ENCODE results near the gene CNTNAP2. TPM values are rescaled to one million over a fixed set of nuclear protein-coding genes. Genes with fewer than 3 reads are reported as not detected.

The CNTNAP2 gene
- total RNA-seq, 6 experiments from 2014 or later = 1.8 to 8.1 (median 3.9) TPM

DNA sequence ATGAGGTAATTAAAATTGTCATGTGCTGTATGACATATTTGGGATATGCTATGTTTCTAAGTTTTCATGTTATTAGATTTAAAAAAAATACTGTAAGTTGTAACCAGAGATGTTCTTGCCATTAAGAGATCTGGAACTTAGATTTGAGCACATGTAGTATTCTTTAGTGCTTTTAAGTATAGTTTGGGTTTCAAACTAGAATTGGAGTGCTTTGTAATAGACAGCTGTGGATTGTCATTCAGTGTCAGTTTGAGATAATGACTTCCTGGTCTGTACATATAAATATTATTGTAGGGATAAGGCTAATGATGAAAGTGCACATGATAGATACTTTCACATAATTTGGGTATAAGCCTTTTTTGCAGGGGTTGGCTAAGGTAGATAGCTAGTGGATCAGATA is 936.2 kb downstream of the CNTNAP2 start:
- Histone ChIP-seq H3K4me1 (no peaks in the 10 kb centered on the region), H3K27me3 (no peaks in the 10 kb centered on the region), H3K9me3 (no peaks in the 10 kb centered on the region), H3K36me3 (no peaks in the 10 kb centered on the region), H3K27ac (no peak overlapping the region), H3K4me3 (no peak overlapping the region)
- DNase-seq = no peak
- intact Hi-C loops (cut with DNase I) = no loop called here
- TF ChIP-seq, protein P1, sequence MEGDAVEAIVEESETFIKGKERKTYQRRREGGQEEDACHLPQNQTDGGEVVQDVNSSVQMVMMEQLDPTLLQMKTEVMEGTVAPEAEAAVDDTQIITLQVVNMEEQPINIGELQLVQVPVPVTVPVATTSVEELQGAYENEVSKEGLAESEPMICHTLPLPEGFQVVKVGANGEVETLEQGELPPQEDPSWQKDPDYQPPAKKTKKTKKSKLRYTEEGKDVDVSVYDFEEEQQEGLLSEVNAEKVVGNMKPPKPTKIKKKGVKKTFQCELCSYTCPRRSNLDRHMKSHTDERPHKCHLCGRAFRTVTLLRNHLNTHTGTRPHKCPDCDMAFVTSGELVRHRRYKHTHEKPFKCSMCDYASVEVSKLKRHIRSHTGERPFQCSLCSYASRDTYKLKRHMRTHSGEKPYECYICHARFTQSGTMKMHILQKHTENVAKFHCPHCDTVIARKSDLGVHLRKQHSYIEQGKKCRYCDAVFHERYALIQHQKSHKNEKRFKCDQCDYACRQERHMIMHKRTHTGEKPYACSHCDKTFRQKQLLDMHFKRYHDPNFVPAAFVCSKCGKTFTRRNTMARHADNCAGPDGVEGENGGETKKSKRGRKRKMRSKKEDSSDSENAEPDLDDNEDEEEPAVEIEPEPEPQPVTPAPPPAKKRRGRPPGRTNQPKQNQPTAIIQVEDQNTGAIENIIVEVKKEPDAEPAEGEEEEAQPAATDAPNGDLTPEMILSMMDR (IDR thresholded peaks at IDR 0.05) = no peak
- TF ChIP-seq POLR2A (IDR thresholded peaks at IDR 0.05) = no peak
- no peak for ATAC-seq

DNA sequence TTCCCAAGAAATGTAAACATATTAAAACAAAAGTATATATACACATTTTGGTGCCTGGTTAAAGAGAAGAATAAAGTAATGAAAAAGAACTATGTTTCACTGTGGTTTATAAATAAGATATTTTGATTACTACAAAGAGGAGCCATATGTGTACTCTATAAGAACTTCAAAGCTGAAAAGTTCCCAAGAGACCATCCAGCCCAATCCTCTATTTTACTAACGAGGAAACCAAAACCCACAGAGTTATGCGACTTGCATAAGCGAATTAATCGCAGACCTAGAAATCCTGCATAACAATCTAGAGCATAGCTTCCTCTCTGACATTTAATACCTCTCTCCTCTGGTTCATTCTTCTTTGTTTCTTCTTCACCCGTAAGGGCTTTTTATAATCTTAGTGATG is 937.1 kb downstream of the CNTNAP2 start:
- intact Hi-C loops (cut with DNase I) = no loop called here
- no peak for TF ChIP-seq POLR2A (IDR thresholded peaks at IDR 0.05)
- TF ChIP-seq, protein P1 (IDR thresholded peaks at IDR 0.05) = no peak
- 64% methylated on average over 5 of the region's 5 CpGs for WGBS (ENCODE audit: insufficient coverage, low coverage, low lambda C conversion rate, missing lambda C conversion rate)
- no peak overlapping the region for H3K27ac ChIP-seq
- H3K4me1 ChIP-seq = no peaks in the 10 kb centered on the region
- DNase-seq = no peak
- no peaks in the 10 kb centered on the region for H3K27me3 ChIP-seq
- H3K4me3 ChIP-seq = no peak overlapping the region
- no peak for ATAC-seq
- H3K9me3 ChIP-seq = no peaks in the 10 kb centered on the region
- no peaks in the 10 kb centered on the region for H3K36me3 ChIP-seq

DNA sequence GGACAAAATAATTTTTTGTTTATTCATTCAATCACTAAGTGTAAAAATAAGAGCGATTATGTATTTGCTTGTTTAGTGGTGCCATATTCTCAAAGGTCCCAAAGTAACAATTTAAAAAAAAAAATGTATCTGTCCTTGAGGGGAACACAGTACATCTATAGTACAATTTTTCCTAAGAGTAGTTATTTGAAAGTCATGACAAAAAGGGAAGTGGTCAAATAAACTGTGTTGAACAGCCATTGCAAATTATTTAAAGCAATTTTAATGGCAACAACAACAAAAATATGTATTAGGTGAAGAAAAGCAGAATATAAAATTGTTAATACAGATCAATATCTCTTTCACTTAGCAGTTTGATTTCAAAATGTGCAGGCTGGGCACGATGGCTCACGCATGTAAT is 943.5 kb downstream of the CNTNAP2 start:
- Histone ChIP-seq H3K4me3 (no peak overlapping the region), H3K27ac (no peak overlapping the region), H3K36me3 (no peaks in the 10 kb centered on the region), H3K27me3 (no peaks in the 10 kb centered on the region), H3K9me3 (no peaks in the 10 kb centered on the region), H3K4me1 (no peaks in the 10 kb centered on the region)
- WGBS (ENCODE audit: insufficient coverage, low coverage, low lambda C conversion rate, missing lambda C conversion rate) = 80% methylated on average over 3 of the region's 3 CpGs
- no peak for DNase-seq
- ATAC-seq = no peak
- intact Hi-C loops (cut with DNase I) = no loop called here
- TF ChIP-seq, protein P1 (IDR thresholded peaks at IDR 0.05) = no peak
- no peak for TF ChIP-seq POLR2A (IDR thresholded peaks at IDR 0.05)

DNA sequence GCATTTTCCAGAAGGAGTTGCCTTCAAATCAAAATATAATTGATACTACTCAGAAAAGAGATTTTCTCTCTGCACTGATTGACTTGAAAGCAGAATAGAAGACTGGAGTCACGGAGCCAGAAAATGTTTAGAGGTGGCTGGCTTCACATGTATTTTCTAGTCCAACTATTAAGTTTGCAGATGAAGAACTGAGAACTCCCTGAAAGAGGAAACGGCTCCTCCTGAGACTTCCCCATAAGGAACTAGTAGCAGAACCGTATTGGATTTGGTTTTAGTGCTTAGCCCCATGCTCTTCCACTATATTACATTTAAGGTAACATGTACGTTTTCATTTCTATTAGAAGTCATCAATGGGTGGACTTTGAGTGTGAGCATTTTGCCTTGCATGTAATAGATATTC is 946.3 kb downstream of the CNTNAP2 start:
- no peak overlapping the region for H3K27ac ChIP-seq

More for the DNA sequence above, 946.3 kb downstream of the CNTNAP2 start:
- H3K4me1 ChIP-seq = no peaks in the 10 kb centered on the region
- WGBS (ENCODE audit: insufficient coverage, low coverage, low lambda C conversion rate, missing lambda C conversion rate) = 41% methylated on average over 4 of the region's 4 CpGs
- H3K4me3 ChIP-seq = no peak overlapping the region
- no peak for TF ChIP-seq POLR2A (IDR thresholded peaks at IDR 0.05)
- TF ChIP-seq, protein P1 (IDR thresholded peaks at IDR 0.05) = no peak
- ATAC-seq = no peak
- H3K27me3 ChIP-seq = no peaks in the 10 kb centered on the region
- intact Hi-C loops (cut with DNase I) = no loop called here
- no peaks in the 10 kb centered on the region for H3K36me3 ChIP-seq
- H3K9me3 ChIP-seq = no peaks in the 10 kb centered on the region
- no peak for DNase-seq
